PC-3 (cell line): Measurements from ENCODE around the gene CALCB. TPM values are rescaled to one million over a fixed set of nuclear protein-coding genes. Genes with fewer than 3 reads are reported as not detected.
"Not testable (repeated sequence)": the region's sequence is repeated elsewhere in the genome, so short reads cannot be mapped to it uniquely, and the experiment has no call there.

Experiments used
- ATAC-seq: fragments of 200-7000 bp; cut with Tn5 transposase; 2 replicates; pipeline ENCODE4 v1.9.1; 2020; ENCODE audit warnings: mild to moderate bottlenecking, moderate library complexity
- BruUV-seq: library from RNA; stranded (reverse); fragments of 400-500 nt; replicated peaks from 2 replicates; lab custom pipeline; 2021; lab: Mats Ljungman, UMichigan
- CTCF ChIA-PET: fragments of 300-600 bp; sonication (Branson Sonifier 250); formaldehyde crosslinking; loops from one replicate; lab custom pipeline; 2022; ENCODE audit warnings: antibody characterized with exemption; lab: Charles Lee
- POLR2A ChIA-PET: fragments of 300-600 bp; sonication (Branson Sonifier 250); formaldehyde crosslinking; loops from one replicate; lab custom pipeline; 2022; ENCODE audit warnings: antibody characterized with exemption; ENCODE audit not compliant: unreplicated experiment; lab: Charles Lee
- DNase-seq: peaks from one replicate; pipeline ENCODE4 v3.0.0-alpha.2; 2015
- H2AFZ ChIP-seq: fragments of 300-600 bp; sonication (generic); 2 replicates; pipeline ENCODE4 v1.6.0; 2016; ENCODE audit warnings: antibody characterized with exemption, low read length
- H3F3A ChIP-seq: fragments of 300-600 bp; sonication (generic); one replicate; pipeline ENCODE4 v1.6.0; 2017; ENCODE audit warnings: antibody characterized with exemption, low read length, control low read depth, mild to moderate bottlenecking; ENCODE audit not compliant: unreplicated experiment
- H3K27ac ChIP-seq: fragments of 300-600 bp; sonication (generic); 2 replicates; pipeline ENCODE4 v1.5.1; 2016; ENCODE audit warnings: mild to moderate bottlenecking, low read length
- H3K27me3 ChIP-seq: fragments of 300-600 bp; sonication (generic); 2 replicates; pipeline ENCODE4 v1.6.1; 2016; ENCODE audit warnings: low read length, mixed read lengths
- H3K36me3 ChIP-seq: fragments of 300-600 bp; sonication (generic); 2 replicates; pipeline ENCODE4 v1.6.1; 2016; ENCODE audit warnings: low read depth, mixed run types, low read length, mixed read lengths
- H3K4me1 ChIP-seq: fragments of 300-600 bp; sonication (generic); 2 replicates; pipeline ENCODE4 v1.5.1; 2016; ENCODE audit warnings: low read length; ENCODE audit not compliant: insufficient read depth
- H3K4me2 ChIP-seq: fragments of 300-600 bp; sonication (generic); 2 replicates; pipeline ENCODE4 v1.6.0; 2016; ENCODE audit warnings: low read length
- H3K4me3 ChIP-seq: fragments of 300-600 bp; sonication (generic); 2 replicates; pipeline ENCODE4 v1.5.1; 2016; ENCODE audit warnings: mild to moderate bottlenecking, low read length, mixed read lengths
- H3K79me2 ChIP-seq: fragments of 300-600 bp; sonication (generic); 2 replicates; pipeline ENCODE4 v1.6.1; 2017; ENCODE audit warnings: low read length, mixed read lengths
- H3K9ac ChIP-seq: fragments of 300-600 bp; sonication (generic); 2 replicates; pipeline ENCODE4 v1.6.0; 2016; ENCODE audit warnings: mild to moderate bottlenecking, low read length
- H3K9me2 ChIP-seq: fragments of 300-600 bp; sonication (generic); replicated peaks from 2 replicates; pipeline ENCODE4 v1.6.1; 2016; ENCODE audit warnings: mixed run types, low read length, mixed read lengths
- H3K9me3 ChIP-seq: fragments of 300-600 bp; sonication (generic); 2 replicates; pipeline ENCODE4 v1.6.1; 2016; ENCODE audit warnings: low read length, mixed read lengths
- H4K20me1 ChIP-seq: fragments of 300-600 bp; sonication (generic); 2 replicates; pipeline ENCODE4 v1.6.1; 2016; ENCODE audit warnings: low read length, mixed read lengths
- EZH2 ChIP-seq: fragments of 300-600 bp; sonication (generic); IDR thresholded peaks from one replicate; pipeline ENCODE4 v1.6.1; 2017; ENCODE audit warnings: antibody characterized with exemption, mild to moderate bottlenecking, low read length; ENCODE audit not compliant: unreplicated experiment
- EZH2phosphoT487 ChIP-seq: fragments of 300-600 bp; sonication (generic); IDR thresholded peaks from 2 replicates; pipeline ENCODE4 v1.6.1; 2018; ENCODE audit warnings: mild to moderate bottlenecking, antibody characterized with exemption, low read length, borderline replicate concordance
- intact Hi-C: fragments of 100-400 bp; cut with micrococcal nuclease; formaldehyde crosslinking; loops from 2 replicates; pipeline ENCODE4 v1.9.0; 2023
- total RNA-seq: library from RNA; depleted of rRNA; stranded (reverse); fragments of >200 nt; gene quantifications from 2 replicates; pipeline ENCODE4 v1.2.3, GENCODE V29; 2014
- TF ChIP-seq, protein P1 (sequence below): fragments of 300-600 bp; sonication (generic); conservative IDR thresholded peaks from 2 replicates; pipeline ENCODE4 v1.5.1; 2017; ENCODE audit warnings: antibody characterized with exemption, low read depth, mild to moderate bottlenecking, low read length

The CALCB gene
- total RNA-seq, 1 experiment from 2014 or later = not detected

DNA sequence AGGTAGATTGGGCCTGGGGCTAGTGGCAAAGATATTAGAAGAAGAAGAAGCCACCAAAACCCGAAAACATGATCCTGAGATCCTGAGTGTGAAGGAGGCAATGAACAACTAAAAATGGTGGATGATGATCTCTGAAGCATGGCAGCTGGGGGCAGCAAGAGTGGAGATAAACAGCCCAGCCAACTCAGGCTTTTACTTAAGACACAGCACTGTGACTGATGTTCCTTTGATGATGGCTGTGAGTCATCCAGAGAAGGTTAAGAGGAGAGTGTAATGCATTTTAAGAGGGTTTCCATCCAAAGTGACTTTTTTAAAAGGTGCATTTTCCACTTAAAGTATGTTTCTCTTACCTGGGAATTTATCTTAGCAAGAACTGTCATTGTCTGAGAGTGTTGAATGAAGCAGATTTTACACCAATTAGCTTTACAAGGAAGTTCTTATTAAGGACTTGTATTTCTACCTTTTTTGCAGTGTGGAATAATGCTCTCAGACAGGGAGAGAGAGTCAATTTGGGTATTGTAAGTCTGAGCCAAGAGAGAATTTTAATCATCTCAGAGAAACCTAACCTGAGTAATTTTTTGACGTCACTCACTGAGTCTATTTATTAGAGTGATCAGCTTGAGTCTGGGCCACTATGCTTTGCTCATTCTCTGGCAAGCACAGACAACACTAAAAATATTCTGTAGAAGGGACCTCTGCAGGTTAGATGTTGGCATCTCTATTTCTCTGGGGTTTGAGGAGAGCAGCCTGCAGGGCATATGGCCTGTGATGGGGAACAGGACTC is 14.1 kb upstream of the CALCB start:
- no peaks in the 10 kb centered on the region for H3K36me3 ChIP-seq
- ChIA-PET CTCF (no interaction called here), POLR2A (no interaction called here)
- no peaks in the 10 kb centered on the region for H3K4me1 ChIP-seq
- no peak overlapping the region for H3K4me2 ChIP-seq
- H3K27ac ChIP-seq = no peak overlapping the region
- H3K79me2 ChIP-seq = no peaks in the 10 kb centered on the region
- ATAC-seq (no peak), DNase-seq (no peak)
- no peak overlapping the region for H3K9ac ChIP-seq
- H4K20me1 ChIP-seq = no peaks in the 10 kb centered on the region
- no peak overlapping the region for H2AFZ ChIP-seq
- H3K9me3 ChIP-seq = no peaks in the 10 kb centered on the region
- intact Hi-C loops = no loop called here
- TF ChIP-seq, protein P1, sequence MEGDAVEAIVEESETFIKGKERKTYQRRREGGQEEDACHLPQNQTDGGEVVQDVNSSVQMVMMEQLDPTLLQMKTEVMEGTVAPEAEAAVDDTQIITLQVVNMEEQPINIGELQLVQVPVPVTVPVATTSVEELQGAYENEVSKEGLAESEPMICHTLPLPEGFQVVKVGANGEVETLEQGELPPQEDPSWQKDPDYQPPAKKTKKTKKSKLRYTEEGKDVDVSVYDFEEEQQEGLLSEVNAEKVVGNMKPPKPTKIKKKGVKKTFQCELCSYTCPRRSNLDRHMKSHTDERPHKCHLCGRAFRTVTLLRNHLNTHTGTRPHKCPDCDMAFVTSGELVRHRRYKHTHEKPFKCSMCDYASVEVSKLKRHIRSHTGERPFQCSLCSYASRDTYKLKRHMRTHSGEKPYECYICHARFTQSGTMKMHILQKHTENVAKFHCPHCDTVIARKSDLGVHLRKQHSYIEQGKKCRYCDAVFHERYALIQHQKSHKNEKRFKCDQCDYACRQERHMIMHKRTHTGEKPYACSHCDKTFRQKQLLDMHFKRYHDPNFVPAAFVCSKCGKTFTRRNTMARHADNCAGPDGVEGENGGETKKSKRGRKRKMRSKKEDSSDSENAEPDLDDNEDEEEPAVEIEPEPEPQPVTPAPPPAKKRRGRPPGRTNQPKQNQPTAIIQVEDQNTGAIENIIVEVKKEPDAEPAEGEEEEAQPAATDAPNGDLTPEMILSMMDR = no peak
- TF ChIP-seq EZH2phosphoT487 = no peak
- TF ChIP-seq EZH2 = no peak
- no peaks in the 10 kb centered on the region for H3F3A ChIP-seq
- H3K9me2 ChIP-seq = no peaks in the 10 kb centered on the region
- H3K27me3 ChIP-seq = no peaks in the 10 kb centered on the region
- no peak overlapping the region for H3K4me3 ChIP-seq
- BruUV-seq = no TSS peak

DNA sequence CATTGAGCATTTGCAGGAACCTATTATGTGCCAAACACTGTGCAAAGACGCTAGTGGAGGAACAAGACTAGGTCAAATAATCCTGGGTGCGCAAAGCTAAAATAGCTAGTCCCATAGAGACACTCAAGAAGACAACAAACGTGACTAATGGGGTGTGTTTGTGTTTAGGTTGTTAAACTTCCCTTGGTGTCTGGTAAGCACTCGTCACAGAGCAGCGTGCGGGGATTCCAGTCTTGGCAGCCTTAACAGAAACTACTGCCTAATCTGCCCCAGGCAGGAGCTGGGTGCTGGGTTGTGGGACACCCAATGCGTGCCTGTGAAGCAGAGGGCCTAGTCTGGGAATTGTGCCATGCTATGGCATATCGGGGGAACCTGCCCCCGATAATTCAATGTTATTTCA is 10.8 kb upstream of the CALCB start:
- BruUV-seq = no TSS peak
- no peak overlapping the region for H3K4me3 ChIP-seq
- no peaks in the 10 kb centered on the region for H3F3A ChIP-seq
- DNase-seq = no peak
- H2AFZ ChIP-seq = no peak overlapping the region
- H3K9me2 ChIP-seq = no peaks in the 10 kb centered on the region
- no peaks in the 10 kb centered on the region for H3K9me3 ChIP-seq
- no peaks in the 10 kb centered on the region for H3K36me3 ChIP-seq
- ChIA-PET CTCF (no interaction called here), POLR2A (no interaction called here)
- H3K4me1 ChIP-seq = no peaks in the 10 kb centered on the region
- H3K27me3 ChIP-seq = no peaks in the 10 kb centered on the region
- H3K9ac ChIP-seq = no peak overlapping the region
- ATAC-seq = no peak
- H3K4me2 ChIP-seq = no peak overlapping the region
- H3K79me2 ChIP-seq = no peaks in the 10 kb centered on the region
- H4K20me1 ChIP-seq = no peaks in the 10 kb centered on the region
- intact Hi-C loops = no loop called here
- H3K27ac ChIP-seq = no peak overlapping the region
- TF ChIP-seq EZH2 = no peak
- TF ChIP-seq, protein P1 = no peak
- no peak for TF ChIP-seq EZH2phosphoT487

DNA sequence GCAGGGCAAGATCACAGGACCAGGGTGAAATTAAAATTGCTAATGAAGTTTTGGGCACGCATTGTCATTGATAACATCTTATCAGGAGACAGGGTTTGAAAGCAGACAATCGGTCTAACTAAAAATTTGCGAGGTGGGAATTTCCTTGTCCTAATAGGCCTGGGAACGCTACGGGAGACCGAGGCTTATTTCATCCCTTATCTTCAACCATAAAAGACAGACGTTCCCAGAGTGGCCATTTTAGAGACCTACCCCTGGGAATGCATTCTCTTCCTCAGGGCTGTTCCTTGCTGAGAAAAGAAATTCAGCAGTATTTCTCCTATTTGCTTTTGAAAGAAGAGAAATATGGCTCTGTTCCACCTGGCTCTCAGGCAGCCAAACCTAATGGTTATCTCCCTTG is 3.6 kb upstream of the CALCB start:
- H3F3A ChIP-seq, H3K4me1 ChIP-seq, CTCF ChIA-PET, intact Hi-C loops, H4K20me1 ChIP-seq, H3K4me2 ChIP-seq, H3K27ac ChIP-seq, POLR2A ChIA-PET, H3K9me2 ChIP-seq, BruUV-seq, H3K9ac ChIP-seq, H3K36me3 ChIP-seq, H2AFZ ChIP-seq, ATAC-seq, H3K4me3 ChIP-seq, H3K9me3 ChIP-seq, DNase-seq, H3K79me2 ChIP-seq: not testable (repeated sequence)
- peaks cover 14% of the 10 kb centered on the region for H3K27me3 ChIP-seq
